NCI-H187 treated with DMSO at 0.1 percent for 48 hours (cell line): ENCODE measurements around the gene NPAS3.

Source experiments
- DNase-seq: peaks from one replicate; lab custom pipeline; 2025; lab: John Stamatoyannopoulos, UW

NPAS3 gene

DNA sequence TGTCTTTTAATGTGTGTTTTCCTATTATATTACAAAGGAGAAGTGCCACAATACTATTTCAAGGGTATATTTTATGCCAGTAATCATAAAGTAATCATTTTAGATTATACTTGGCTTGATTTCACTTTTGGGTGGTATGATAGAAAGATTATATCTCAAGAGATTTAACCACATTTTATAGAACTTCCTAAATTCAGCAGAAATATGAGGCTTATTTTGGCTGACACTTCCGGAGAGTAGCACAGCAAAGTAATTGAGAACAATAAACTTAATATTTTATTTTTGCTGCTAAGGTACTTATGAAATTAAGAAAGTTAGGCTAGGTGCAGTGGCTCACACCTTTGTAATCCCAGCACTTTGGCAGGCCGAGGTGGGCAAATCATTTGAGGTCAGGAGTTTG, 319.1 kb downstream of the NPAS3 start:
- no peak for DNase-seq

DNA sequence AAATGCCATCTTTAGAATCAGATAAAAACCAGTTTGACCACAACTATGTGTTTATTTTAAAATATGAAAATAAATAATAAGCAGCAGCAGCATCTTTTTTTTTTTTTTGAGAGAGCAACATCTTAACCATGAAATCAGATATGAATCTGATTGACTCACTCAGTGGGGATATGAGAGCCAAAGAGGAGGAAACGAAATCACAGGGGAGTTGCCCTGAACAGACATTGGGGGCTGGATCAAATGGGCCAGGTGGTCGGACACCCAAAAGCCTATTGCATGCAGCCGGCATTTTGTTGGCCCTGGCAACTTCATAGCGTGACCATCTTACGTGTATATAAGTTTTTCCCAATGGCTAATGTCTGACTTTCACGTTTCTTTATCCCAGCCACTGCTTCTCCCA, 321.1 kb downstream of the NPAS3 start:
- no peak for DNase-seq

GRCh38 chr14:33271216-33271615, 332.5 kb downstream of the NPAS3 start:
- DNase-seq, result no peak

- no peak for DNase-seq
These were observed 333.2 kb downstream of the NPAS3 start for GRCh38 chr14:33271891-33272290.

DNA sequence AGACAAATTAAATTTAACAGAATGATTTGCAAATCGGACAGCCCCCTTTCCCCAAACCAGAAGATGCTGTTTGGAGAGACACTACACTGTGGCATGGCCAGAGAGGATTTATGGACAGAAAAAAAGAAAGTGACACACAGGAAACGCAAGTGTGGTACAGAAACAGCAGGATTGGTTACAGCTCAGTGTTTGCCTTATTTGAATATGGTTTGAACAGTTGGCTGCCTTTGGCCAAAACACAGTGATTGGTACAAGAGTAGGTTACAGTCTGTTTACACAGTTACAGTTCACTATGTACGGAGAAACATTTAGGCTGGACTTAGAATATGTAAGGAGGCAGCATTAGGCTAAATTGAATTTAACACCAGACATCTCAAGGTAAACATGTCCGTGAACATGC, 335.3 kb downstream of the NPAS3 start:
- no peak for DNase-seq

- DNase-seq, result no peak
These were observed 337.2 kb downstream of the NPAS3 start for GRCh38 chr14:33275879-33276278.

DNA sequence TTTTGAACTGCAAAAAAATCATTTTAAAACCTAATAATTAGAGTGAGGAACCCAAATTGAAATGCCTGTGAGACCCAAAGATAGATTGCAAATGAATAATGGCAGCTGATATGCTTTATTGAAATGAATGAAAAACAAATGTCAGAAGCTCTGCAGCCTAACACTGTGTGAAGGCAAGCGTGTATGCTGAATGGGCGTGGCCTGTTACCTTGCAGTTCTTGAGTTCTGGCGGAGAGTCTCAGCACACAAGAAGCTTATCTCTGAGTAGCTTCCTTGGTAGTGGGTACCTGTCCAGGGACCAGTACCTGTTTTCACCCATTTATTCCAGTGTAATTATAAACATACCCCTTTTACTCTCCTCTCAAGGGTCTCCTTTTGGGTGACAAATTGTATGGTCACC, 341.2 kb downstream of the NPAS3 start:
- no peak for DNase-seq

DNA sequence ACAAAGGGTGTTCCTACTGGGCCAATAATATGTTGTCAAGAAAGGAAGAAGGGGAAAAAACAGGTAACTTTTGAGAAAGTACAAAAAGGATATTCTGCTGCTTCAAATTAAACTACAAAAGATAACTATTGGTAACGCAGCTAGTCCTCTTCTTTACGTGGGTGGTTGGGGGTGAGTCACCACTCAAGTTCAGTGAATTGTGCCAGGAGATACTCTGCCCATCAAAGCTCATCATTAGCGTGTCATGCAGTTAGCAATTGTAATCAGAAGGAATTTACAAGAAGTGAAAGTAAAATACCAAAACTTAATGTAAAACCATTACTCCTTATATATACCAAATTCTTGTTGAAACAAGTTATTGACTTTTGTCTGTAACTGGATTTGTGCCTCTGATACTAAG, 342.0 kb downstream of the NPAS3 start:
- DNase-seq, result no peak

GRCh38 chr14:33282331-33283230, 343.9 kb downstream of the NPAS3 start:
- no peak for DNase-seq

DNA sequence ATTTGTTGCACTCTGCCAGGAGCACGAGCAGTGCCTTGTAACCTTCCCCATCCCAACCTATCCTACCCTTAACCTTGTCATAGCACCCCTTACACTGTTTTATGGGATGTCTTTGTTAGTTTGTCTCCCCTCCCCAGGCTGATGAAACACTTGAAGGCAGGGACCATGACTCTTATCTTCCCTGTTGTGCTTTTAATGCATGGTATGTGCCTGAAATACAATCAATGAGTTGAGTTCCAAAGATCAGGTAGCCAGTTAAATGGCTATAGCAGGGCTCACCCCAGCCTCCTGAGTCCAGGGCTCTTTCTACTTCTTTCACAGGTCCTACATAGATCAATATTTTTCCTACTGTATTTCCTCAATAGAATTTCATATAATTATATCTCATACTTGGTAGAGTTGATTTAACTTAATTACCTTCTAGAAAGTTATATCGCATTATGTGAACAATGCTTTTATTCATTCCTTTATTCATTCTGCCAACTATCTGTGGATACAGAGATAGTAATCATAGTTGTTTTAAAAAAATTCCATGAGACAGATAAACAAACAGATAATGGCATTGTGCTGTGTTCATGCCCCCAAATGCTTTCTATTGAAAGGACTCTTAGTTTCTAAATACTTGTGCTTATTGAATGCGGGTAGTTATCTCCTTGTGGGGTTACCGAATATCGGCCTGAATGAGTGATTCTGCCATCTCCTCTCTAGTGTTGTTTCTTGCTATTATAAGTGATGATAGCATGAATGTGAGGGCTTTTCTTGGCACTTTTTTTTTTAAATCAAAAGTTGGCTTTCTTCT, 347.4 kb downstream of the NPAS3 start:
- no peak for DNase-seq

- DNase-seq, result no peak
These were observed 348.5 kb downstream of the NPAS3 start for GRCh38 chr14:33287189-33287588.

DNA sequence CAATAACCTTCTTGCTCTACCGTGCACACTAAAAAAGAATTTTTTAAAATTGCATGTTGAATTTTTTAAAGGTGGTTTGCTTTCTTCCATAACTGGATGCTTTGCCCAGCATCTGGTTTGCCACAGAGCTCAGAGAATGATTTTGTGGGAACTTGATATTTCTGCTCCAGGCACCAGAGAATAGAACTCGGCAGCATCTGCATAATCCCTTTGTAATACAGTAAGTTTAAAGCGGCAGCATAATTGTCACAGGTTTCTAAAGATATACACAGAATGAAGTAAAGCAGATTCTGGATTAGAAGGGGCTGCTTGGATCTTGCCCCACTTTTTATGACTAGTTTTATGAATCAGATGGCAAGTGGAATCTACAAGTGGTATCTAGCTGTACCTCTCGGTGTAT, 352.0 kb downstream of the NPAS3 start:
- no peak for DNase-seq

GRCh38 chr14:33291529-33292104, 352.9 kb downstream of the NPAS3 start:
- no peak for DNase-seq

GRCh38 chr14:33294419-33294818, 355.7 kb downstream of the NPAS3 start:
- no peak for DNase-seq

- no peak for DNase-seq
These were observed 358.9 kb downstream of the NPAS3 start for GRCh38 chr14:33297565-33297964.

DNA sequence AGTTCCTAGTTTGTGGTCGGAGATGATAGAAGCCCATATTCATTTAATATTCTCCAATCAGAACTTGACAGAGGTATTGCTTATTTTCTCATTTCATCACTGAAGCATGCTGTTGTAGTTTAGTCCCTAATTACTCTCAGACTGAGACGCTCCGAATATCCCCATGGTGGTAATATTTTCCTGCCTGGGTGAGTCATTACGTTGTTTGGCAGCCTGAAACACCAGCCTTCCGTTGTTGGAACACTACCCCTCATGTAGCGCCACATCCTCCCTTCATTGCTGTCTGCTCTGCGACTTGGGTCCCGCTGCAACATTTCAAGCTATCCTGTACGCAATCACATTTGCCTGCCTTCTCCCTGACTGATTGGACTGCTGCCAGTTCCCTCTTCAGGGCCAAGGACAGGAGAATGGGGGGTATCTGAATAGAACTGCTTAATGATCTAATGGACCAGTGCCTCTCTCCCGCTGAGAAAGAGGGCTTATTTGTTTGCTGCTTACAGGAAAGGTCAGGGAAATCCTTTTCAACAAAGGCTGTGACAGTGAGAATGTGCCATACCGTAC, 369.1 kb downstream of the NPAS3 start:
- DNase-seq, result no peak

GRCh38 chr14:33309106-33309505, 370.4 kb downstream of the NPAS3 start:
- DNase-seq, result no peak

DNA sequence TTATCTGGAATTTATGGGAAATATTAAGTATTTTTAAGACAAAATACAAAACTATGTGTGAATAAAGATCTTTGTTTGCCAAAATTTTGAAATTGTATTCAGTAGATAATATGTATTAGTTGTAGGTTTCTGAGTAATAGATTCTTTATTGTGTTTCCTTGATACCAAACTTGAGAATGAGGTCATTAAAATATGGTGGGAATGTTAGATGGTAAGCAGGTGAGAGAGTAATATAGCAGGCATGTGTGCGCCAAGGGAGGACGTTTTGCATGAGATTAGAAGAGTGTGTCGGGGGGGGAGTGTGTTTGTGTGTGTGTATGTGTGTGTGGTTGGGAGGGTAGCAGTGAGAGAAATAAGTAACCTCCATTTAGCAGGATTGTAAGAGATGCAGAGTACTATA, 376.5 kb downstream of the NPAS3 start:
- DNase-seq, result no peak

DNA sequence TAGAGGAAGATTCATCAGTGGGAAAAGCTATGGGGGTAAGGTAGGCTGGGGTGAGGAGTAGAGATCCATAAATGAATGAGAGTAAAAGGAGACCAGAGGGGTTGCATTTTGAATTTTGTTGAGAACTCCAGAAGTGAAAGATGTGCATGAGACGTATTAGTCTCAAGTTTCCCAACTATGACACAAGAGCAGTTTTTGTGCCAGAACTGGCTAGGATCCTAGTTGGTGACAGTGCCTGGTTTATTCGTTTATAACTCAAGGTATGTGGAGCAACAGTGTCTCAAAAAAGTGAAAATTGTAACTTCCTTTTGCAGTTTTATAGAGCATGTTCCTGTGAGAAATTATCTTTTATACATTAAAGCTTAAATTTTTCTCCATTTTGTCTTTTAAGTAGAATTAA, 377.0 kb downstream of the NPAS3 start:
- DNase-seq, result no peak

- DNase-seq, result no peak
These were observed 379.0 kb downstream of the NPAS3 start for GRCh38 chr14:33317675-33318074.

GRCh38 chr14:33323979-33324378, 385.3 kb downstream of the NPAS3 start:
- DNase-seq, result no peak

DNA sequence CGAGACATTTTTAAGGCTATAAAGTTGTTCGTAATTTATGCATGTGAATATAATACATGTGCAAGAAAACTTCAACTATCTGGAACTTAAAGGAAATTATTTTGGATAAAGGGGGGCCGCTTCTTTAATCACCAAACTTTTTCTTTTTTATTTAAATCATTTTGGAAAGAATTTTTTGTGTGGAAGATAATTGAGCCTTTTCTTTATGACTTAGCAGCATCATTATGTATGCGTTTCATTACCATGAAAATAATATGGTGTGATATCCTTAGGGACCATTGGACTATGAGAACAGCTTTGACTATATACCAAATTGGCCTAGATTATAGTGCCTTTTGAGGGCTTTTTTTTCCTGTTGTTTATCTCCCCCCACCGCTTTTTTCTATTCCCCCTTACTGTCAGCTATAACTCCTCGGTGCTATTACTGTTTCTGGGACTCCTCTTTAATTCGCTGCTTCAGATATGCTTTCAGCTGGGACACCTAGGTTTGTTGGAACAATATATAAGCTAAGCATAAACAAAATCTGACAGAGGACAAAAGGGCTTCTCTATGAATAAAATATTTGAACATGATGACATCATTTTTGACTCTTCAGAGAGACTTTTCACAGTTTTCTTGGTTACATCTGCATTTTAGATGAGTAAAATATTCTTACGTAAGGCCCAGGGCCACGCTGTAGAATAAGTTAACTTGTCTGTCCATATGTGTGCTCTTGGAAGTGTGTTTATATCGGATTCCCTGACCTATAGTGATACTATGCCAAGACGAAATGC, 392.7 kb downstream of the NPAS3 start:
- DNase-seq, result no peak
